Spleen (tissue), 7 donors: Measurements from ENCODE around the gene TCAIM.

Source experiments
- CTCF ChIP-seq, 11 experiments: fragments of 200-600 bp in 7 of 11; fragments of 450-650 bp in 4 of 11; sonication (generic) in 4 of 11; IDR thresholded peaks in 8 of 11; conservative IDR thresholded peaks in 3 of 11; 1 replicate in 7 of 11; 2 replicates in 4 of 11; pipeline versions ENCODE4 v1.4.0 to v1.8.0; 2016 to 2021; ENCODE audit warnings: antibody characterized with exemption in 11 of 11, inconsistent platforms in 4 of 11, mild to moderate bottlenecking in 1 of 11
- POLR2A ChIP-seq, 3 donors: fragments of 450-650 bp; IDR thresholded peaks; one replicate each; pipeline ENCODE4 v1.5.1; 2017; ENCODE audit warnings: antibody characterized with exemption in 3 of 3, mild to moderate bottlenecking in 1 of 3
- donor health status: DM: no; HTN: no; CAD: no; lungs with moderate emphysema.
- donor health status: DM: no; HTN: no; CAD: no.
- donor health status: DM: no; HTN: no; CAD: no.

DNA sequence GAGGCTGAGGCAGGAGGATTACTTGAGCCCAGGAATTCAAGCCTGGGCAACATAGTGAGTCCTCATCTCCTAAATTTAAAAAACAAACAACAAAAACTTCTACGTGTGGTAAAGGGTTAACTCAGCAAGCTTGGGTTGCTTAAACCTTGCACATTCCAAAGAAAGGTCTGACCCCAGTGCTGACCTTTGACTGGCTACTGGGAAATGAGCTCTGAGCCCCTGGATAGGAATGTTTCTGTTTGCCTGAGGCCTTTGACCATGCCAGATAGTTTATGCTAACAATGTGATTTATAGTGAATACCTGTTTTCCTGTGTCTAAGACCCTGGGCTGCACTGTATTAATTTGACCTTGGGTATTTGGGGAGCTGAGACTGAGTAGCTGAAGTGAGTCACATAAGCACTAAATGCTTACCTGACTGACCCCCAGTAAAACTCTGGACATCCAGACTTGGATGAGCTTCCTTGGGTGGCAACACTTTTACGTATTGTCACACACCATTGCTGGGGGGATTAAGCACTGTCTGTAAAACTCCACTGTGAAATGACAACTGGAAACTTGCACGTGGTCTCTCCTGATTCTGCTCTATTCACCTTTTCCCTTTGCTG is 20.7 kb downstream of the TCAIM start:
- TF ChIP-seq CTCF (IDR thresholded peaks at IDR 0.05 in 8 of 11, conservative IDR thresholded peaks at IDR 0.05 in 3 of 11) (no peak), POLR2A (IDR thresholded peaks at IDR 0.05) (no peak)
